K562 (cell line): Measurements from ENCODE around the gene GCSH. TPM values are rescaled to one million over a fixed set of nuclear protein-coding genes. Genes with fewer than 3 reads are reported as not detected.

ENCODE experiments used
- GTF2F1 ChIP-seq: IDR thresholded peaks from 2 replicates; pipeline ENCODE4 v1.6.1; 2011; ENCODE audit warnings: low read depth, low read length, improper control_type of control experiment
- MED1 ChIP-seq: sonication (generic); formaldehyde crosslinking; IDR thresholded peaks from 2 replicates; pipeline ENCODE4 v1.8.1; 2023; ENCODE audit warnings: missing genetic modification reagents, borderline replicate concordance
- ZBTB40 ChIP-seq, 2 experiments: fragments of 450-650 bp in 1 of 2; sonication (generic) in 1 of 2; formaldehyde crosslinking in 1 of 2; IDR thresholded peaks; 2 replicates each; pipeline versions ENCODE4 v1.7.1 to v1.9.0; 2016 to 2022; ENCODE audit warnings: inconsistent platforms in 1 of 2, mild to moderate bottlenecking in 1 of 2, missing genetic modification reagents in 1 of 2
- ZC3H4 ChIP-seq: sonication (generic); formaldehyde crosslinking; IDR thresholded peaks from 2 replicates; pipeline ENCODE4 v1.9.0; 2021; ENCODE audit warnings: missing genetic modification reagents, borderline replicate concordance
- ZNF76 ChIP-seq: fragments of 250-450 bp; sonication (Bioruptor Pico); IDR thresholded peaks from 2 replicates; pipeline ENCODE4 v1.4.0; 2020; ENCODE audit warnings: mild to moderate bottlenecking, moderate library complexity, borderline replicate concordance
- polyA plus RNA-seq, 8 experiments: library from polyadenylated mRNA; depleted of rRNA in 4 of 8; stranded (reverse) in 5 of 8; unstranded in 3 of 8; fragments of >200 nt; fragmentation: Nextera tagmentation in 2 of 8; fragmentation: Illumina TruSeq in 1 of 8; extraction: Ambion mirVana in 2 of 8; extraction: Trizol in 1 of 8; gene quantifications; 2 replicates each; pipeline versions ENCODE4 v1.2.1 to v1.2.3, GENCODE V29; 2011 to 2014; ENCODE audit warnings: inconsistent platforms in 1 of 8, missing spikeins in 1 of 8
- total RNA-seq, 7 experiments: library from RNA; depleted of rRNA in 6 of 7; stranded (reverse); fragments of >200 nt in 6 of 7; fragmentation: Illumina TruSeq in 2 of 7; extraction: Trizol in 2 of 7; gene quantifications; 2 replicates each; pipeline versions ENCODE4 v1.2.1 to v1.2.3, GENCODE V29; 2011 to 2021; ENCODE audit warnings: low replicate concordance in 1 of 7

GCSH gene
- total and polyA plus RNA-seq, 9 of the 15 experiments (the other 6 are each of a cell fraction or from before 2014, with no cell fraction given) = 35.0 to 121 (median 89.0) TPM

DNA sequence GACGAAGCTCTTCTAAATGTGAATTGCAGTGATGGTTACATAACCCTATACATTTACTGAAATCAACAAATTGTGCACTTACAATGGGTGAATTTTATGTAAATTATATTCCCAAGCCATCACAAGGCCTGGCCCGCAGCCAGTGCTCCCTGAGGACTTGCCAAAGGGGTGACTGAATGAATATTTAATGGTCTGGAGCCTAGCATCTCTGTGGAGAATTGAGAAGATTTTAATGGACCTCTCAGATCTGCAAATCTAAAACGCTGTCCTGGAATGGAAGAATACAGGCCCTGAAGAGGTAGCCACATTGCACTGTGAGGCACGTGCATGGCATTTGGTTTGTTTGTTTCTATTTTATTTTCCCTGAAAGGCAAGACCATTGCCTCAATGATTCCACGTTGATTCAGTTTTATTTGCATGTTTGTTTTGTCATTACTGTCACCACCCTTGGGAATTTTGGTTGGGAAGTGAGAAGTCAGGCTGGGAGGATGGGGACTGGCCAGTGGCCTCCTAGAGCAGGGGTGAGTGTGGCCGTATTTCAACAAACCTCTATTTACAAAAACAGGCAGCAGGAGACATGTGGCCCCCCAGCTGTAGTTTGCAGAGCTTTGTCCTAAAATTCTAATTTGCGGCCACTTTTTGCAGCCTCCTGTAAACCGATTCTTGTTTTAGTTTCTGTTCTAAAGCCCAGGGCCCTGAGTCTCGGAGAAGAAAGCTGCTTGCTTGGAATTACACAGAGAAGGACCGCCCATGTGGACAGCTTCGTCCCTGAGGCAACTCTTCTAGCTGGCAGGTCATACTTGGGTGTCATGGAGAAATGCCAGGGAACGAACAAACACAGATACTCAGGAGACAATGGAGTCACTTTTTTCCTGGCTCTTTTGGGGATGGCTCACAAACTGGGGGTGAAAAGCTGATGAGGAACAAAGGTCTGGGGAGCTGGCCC, 40.5 kb upstream of the GCSH start (continued):
- no peak for TF ChIP-seq ZBTB40 (IDR thresholded peaks at IDR 0.05)
- no peak for TF ChIP-seq ZBTB40 (CRISPR knock-in tag; IDR thresholded peaks at IDR 0.05)
- TF ChIP-seq MED1 = no peak
- TF ChIP-seq GTF2F1 = no peak
- TF ChIP-seq ZC3H4 (CRISPR knock-in tag) = no peak
- TF ChIP-seq ZNF76 = no peak
